B cell (primary cell): ENCODE data around the gene ALOX15. TPM values are rescaled to one million over a fixed set of nuclear protein-coding genes. Genes with fewer than 3 reads are reported as not detected.
"Not testable (repeated sequence)": the region's sequence is repeated elsewhere in the genome, so short reads cannot be mapped to it uniquely, and the experiment has no call there.

Experiments
- ATAC-seq: fragments of 200-7000 bp; cut with Tn5 transposase; one replicate; pipeline ENCODE4 v1.10.0; 2021; ENCODE audit warnings: low read depth, mild to moderate bottlenecking, moderate number of reproducible peaks, moderate library complexity
- CTCF ChIA-PET: fragments of 350-600 bp; sonication (Branson Sonifier 250); formaldehyde crosslinking; loops from one replicate; lab custom pipeline; 2021; ENCODE audit warnings: antibody characterized with exemption, inconsistent platforms; lab: Charles Lee
- POLR2A ChIA-PET: fragments of 350-600 bp; sonication (Branson Sonifier 250); formaldehyde crosslinking; loops from one replicate; lab custom pipeline; 2021; ENCODE audit warnings: antibody characterized with exemption; lab: Charles Lee
- DNase-seq: peaks from one replicate; pipeline ENCODE4 v3.0.0; 2013
- H2AFZ ChIP-seq: 2 replicates; pipeline ENCODE4 v1.6.1; 2012; ENCODE audit warnings: mild to moderate bottlenecking, low read depth, low read length; ENCODE audit not compliant: insufficient read depth, poor library complexity, severe bottlenecking
- H3K27ac ChIP-seq, 2 donors: 1 replicate in 1 of 2; 2 replicates in 1 of 2; pipeline ENCODE4 v1.5.1; 2012 to 2013; ENCODE audit warnings: low read length in 2 of 2, mild to moderate bottlenecking in 2 of 2, moderate library complexity in 1 of 2
- H3K27me3 ChIP-seq, 4 experiments: fragments of 200-600 bp in 1 of 4; sonication (generic) in 1 of 4; replicated peaks in 1 of 4; 1 replicate in 2 of 4; 2 replicates in 2 of 4; pipeline versions ENCODE4 v1.6.1 to v1.7.0; 2013 to 2016; ENCODE audit warnings: low read length in 3 of 4, mild to moderate bottlenecking in 2 of 4, mixed read lengths in 1 of 4, moderate library complexity in 1 of 4; ENCODE audit not compliant: insufficient read depth in 4 of 4, control insufficient read depth in 3 of 4; ENCODE audit errors: control extremely low read depth in 1 of 4
- H3K36me3 ChIP-seq, 2 experiments: replicated peaks in 1 of 2; 1 replicate in 1 of 2; 2 replicates in 1 of 2; pipeline versions ENCODE4 v1.6.1 to v1.7.1; 2013; ENCODE audit warnings: low read length in 1 of 2; ENCODE audit not compliant: insufficient read depth in 2 of 2, control insufficient read depth in 1 of 2; ENCODE audit errors: control extremely low read depth in 1 of 2, extremely low read depth in 1 of 2
- H3K4me1 ChIP-seq, 2 donors: fragments of 200-600 bp in 1 of 2; sonication (generic) in 1 of 2; 1 replicate in 1 of 2; 2 replicates in 1 of 2; pipeline versions ENCODE4 v1.5.1 to v1.6.1; 2013 to 2017; ENCODE audit warnings: low read length in 2 of 2; ENCODE audit not compliant: control insufficient read depth in 2 of 2, insufficient read depth in 2 of 2
- H3K4me2 ChIP-seq: replicated peaks from 2 replicates; pipeline ENCODE3; 2012; ENCODE audit warnings: mild to moderate bottlenecking, low read depth, low read length; ENCODE audit not compliant: poor library complexity, severe bottlenecking
- H3K4me3 ChIP-seq, 5 experiments: fragments of 200-600 bp in 1 of 5; sonication (generic) in 1 of 5; 1 replicate in 3 of 5; 2 replicates in 2 of 5; pipeline versions ENCODE4 v1.5.1 to v1.7.0; 2011 to 2016; ENCODE audit warnings: low read length in 4 of 5, mild to moderate bottlenecking in 4 of 5, low read depth in 2 of 5, control low read depth in 1 of 5, moderate library complexity in 1 of 5; ENCODE audit not compliant: insufficient read depth in 1 of 5; ENCODE audit errors: control extremely low read depth in 1 of 5, extremely low read depth in 1 of 5
- H3K79me2 ChIP-seq: fragments of 200-600 bp; sonication (generic); one replicate; pipeline ENCODE4 v1.6.0; 2016; ENCODE audit warnings: low read length; ENCODE audit not compliant: control insufficient read depth, insufficient read depth
- H3K9ac ChIP-seq: fragments of 200-600 bp; sonication (generic); 2 replicates; pipeline ENCODE4 v1.6.1; 2017; ENCODE audit warnings: mild to moderate bottlenecking, low read length, moderate library complexity
- H3K9me3 ChIP-seq, 3 donors: one replicate each; pipeline versions ENCODE4 v1.6.1 to v1.7.1; 2013; ENCODE audit warnings: low read length in 2 of 3; ENCODE audit not compliant: control insufficient read depth in 2 of 3, insufficient read depth in 1 of 3; ENCODE audit errors: control extremely low read depth in 1 of 3
- H4K20me1 ChIP-seq: 2 replicates; pipeline ENCODE4 v1.6.0; 2012; ENCODE audit warnings: mild to moderate bottlenecking, low read length; ENCODE audit not compliant: insufficient read depth, control insufficient read depth, poor library complexity, severe bottlenecking
- H3K27ac Mint-ChIP-seq: one replicate; pipeline ENCODE4 v1.8.0; 2021; ENCODE audit warnings: mixed read lengths
- H3K27me3 Mint-ChIP-seq: one replicate; pipeline ENCODE4 v1.8.0; 2021; ENCODE audit warnings: mixed read lengths
- H3K4me1 Mint-ChIP-seq: one replicate; pipeline ENCODE4 v1.8.0; 2021; ENCODE audit warnings: mixed read lengths
- H3K4me3 Mint-ChIP-seq: one replicate; pipeline ENCODE4 v1.8.0; 2021; ENCODE audit warnings: mixed read lengths
- H3K9me3 Mint-ChIP-seq: one replicate; pipeline ENCODE4 v1.8.0; 2022; ENCODE audit warnings: mixed read lengths; ENCODE audit not compliant: insufficient read depth
- EZH2 ChIP-seq: IDR thresholded peaks from 2 replicates; pipeline ENCODE4 v1.6.1; 2012; ENCODE audit warnings: borderline replicate concordance, low read depth, mild to moderate bottlenecking, moderate library complexity, low read length; ENCODE audit not compliant: insufficient read depth, poor library complexity, severe bottlenecking
- WGBS: methylation state at CpG from one replicate; pipeline ENCODE4 v1.1.5; 2013; ENCODE audit warnings: missing lambda C conversion rate; ENCODE audit not compliant: insufficient coverage; 5-methylcytosine and 5-hydroxymethylcytosine counted together
- intact Hi-C: fragments of 100-400 bp; cut with micrococcal nuclease; formaldehyde crosslinking; loops from one replicate; pipeline ENCODE4 v1.10.0; 2022
- polyA plus RNA-seq: library from polyadenylated mRNA; depleted of rRNA; stranded (reverse); fragments of >200 nt; gene quantifications from 2 replicates; pipeline ENCODE4 v1.2.3, GENCODE V29; 2012
- total RNA-seq, 2 donors: library from RNA; stranded (reverse); fragments of 120-200 nt in 1 of 2; gene quantifications; 1 replicate in 1 of 2; 2 replicates in 1 of 2; pipeline versions ENCODE4 v1.2.3 to v1.2.4, GENCODE V29; 2013 to 2022
- TF ChIP-seq, protein P1 (sequence below): fragments of 200-600 bp; IDR thresholded peaks from one replicate; pipeline ENCODE4 v1.8.0; 2022; ENCODE audit warnings: antibody characterized with exemption, mild to moderate bottlenecking

Gene ALOX15
- total and polyA plus RNA-seq, 2 donors (not counting 1 experiment from before 2014, with no cell fraction given): 0.10 TPM; not detected in 1

DNA sequence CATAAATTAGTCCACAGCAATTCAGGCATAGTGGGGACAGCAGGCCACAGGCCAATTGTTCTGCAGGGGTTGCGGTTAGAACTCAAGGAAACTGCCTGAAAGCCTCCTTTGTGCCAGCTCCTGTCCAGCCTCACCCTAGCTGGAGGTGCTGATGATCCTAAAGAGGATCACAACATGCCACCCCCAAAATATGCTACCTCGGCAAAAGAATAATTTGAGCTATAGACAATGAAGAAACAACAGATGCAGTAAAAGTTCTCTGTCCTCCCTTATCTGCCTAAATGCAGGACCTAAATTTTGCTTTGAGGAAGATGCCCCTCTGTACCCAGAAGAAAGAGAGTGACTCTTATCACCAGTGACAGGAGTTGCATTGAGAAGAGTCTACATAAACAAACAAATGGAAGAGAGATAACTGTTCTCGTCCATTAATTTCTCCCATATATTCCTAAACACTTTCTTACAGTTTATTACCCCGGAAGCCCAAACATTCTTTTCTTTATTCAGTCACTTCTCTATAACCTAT, 14.7 kb downstream of the ALOX15 start:
- Histone ChIP-seq H3K36me3 (no peaks in the 10 kb centered on the region), H3K9me3 (peaks cover 3 to 9% (median 7%) of the 10 kb centered on the region in 3 donors), H3K27me3 (peaks cover 0 to 4% (median 1%) of the 10 kb centered on the region in 4 experiments), H3K4me1 (no peaks in the 10 kb centered on the region), H3K9ac (no peak overlapping the region), H3K79me2 (no peaks in the 10 kb centered on the region), H2AFZ (no peak overlapping the region), H3K4me3 (no peak overlapping the region), H3K4me2 (no peak overlapping the region), H4K20me1 (no peaks in the 10 kb centered on the region), H3K27ac (no peak overlapping the region)
- DNase-seq (no peak), ATAC-seq (no peak)
- intact Hi-C loops: loop anchor here (1.0 kb wide), 1 partner anchor 60 kb away; no protein-coding TSS in a partner anchor
- CTCF ChIA-PET: interaction anchor here (1.0 to 6.3 kb wide), 5 partner anchors 10 to 174 kb away, joined by 3 to 65 read pairs (median 4); no protein-coding TSS in a partner anchor
- no peak overlapping the region for H3K4me3 Mint-ChIP-seq
- peaks cover 4% of the 10 kb centered on the region for H3K27me3 Mint-ChIP-seq
- no CpG with 5 or more reads among the region's 4 CpGs for WGBS
- H3K9me3 Mint-ChIP-seq: no peaks in the 10 kb centered on the region
- TF ChIP-seq EZH2: no peak
- TF ChIP-seq, protein P1, sequence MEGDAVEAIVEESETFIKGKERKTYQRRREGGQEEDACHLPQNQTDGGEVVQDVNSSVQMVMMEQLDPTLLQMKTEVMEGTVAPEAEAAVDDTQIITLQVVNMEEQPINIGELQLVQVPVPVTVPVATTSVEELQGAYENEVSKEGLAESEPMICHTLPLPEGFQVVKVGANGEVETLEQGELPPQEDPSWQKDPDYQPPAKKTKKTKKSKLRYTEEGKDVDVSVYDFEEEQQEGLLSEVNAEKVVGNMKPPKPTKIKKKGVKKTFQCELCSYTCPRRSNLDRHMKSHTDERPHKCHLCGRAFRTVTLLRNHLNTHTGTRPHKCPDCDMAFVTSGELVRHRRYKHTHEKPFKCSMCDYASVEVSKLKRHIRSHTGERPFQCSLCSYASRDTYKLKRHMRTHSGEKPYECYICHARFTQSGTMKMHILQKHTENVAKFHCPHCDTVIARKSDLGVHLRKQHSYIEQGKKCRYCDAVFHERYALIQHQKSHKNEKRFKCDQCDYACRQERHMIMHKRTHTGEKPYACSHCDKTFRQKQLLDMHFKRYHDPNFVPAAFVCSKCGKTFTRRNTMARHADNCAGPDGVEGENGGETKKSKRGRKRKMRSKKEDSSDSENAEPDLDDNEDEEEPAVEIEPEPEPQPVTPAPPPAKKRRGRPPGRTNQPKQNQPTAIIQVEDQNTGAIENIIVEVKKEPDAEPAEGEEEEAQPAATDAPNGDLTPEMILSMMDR: no peak
- no peaks in the 10 kb centered on the region for H3K4me1 Mint-ChIP-seq
- H3K27ac Mint-ChIP-seq: no peak overlapping the region
- POLR2A ChIA-PET: no interaction called here

DNA sequence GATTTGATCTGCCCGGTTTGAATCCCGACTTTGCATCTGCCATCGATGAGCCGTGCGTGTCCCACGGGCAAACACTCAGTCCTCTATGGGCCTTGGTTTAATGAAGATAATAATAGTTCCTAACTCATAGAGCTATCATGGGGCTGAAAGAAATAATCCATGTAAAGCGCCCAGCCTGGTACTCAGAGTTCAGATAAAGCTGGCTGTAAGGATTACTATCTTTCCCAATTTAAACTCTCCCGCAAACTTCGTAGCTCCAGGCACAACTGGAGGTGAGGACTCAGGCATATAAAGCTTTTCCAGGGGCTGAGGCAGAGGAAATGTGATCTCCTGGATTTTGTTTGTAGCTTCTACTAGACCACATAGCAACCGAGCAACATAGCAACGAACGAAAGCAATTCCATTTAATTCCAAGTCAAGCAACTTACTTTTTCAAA, 16.3 kb downstream of the ALOX15 start:
- DNase-seq (no peak), ATAC-seq (no peak)
- intact Hi-C loops: no loop called here
- H3K4me3 ChIP-seq: no peak overlapping the region
- CTCF ChIA-PET: interaction anchor here (0.6 to 6.3 kb wide), 12 partner anchors 11 to 265 kb away, joined by 3 to 65 read pairs (median 4); no protein-coding TSS in a partner anchor
- H3K4me1 Mint-ChIP-seq: no peaks in the 10 kb centered on the region
- H3K9me3 Mint-ChIP-seq: no peaks in the 10 kb centered on the region
- H3K9ac ChIP-seq: no peak overlapping the region
- H3K27ac Mint-ChIP-seq: no peak overlapping the region
- no peaks in the 10 kb centered on the region for H3K4me1 ChIP-seq
- H3K36me3 ChIP-seq: no peaks in the 10 kb centered on the region
- WGBS: no CpG with 5 or more reads among the region's 12 CpGs
- H2AFZ ChIP-seq: no peak overlapping the region
- H3K27me3 Mint-ChIP-seq: peaks cover 4% of the 10 kb centered on the region
- H3K4me3 Mint-ChIP-seq: no peak overlapping the region
- no peak overlapping the region for H3K4me2 ChIP-seq
- peaks cover 3 to 9% (median 8%) of the 10 kb centered on the region in 3 donors for H3K9me3 ChIP-seq
- no peaks in the 10 kb centered on the region for H4K20me1 ChIP-seq
- POLR2A ChIA-PET: no interaction called here
- H3K27me3 ChIP-seq: peaks cover 0 to 4% (median 1%) of the 10 kb centered on the region in 4 experiments
- no peak overlapping the region for H3K27ac ChIP-seq
- H3K79me2 ChIP-seq: no peaks in the 10 kb centered on the region
- TF ChIP-seq, protein P1: no peak
- no peak for TF ChIP-seq EZH2

DNA sequence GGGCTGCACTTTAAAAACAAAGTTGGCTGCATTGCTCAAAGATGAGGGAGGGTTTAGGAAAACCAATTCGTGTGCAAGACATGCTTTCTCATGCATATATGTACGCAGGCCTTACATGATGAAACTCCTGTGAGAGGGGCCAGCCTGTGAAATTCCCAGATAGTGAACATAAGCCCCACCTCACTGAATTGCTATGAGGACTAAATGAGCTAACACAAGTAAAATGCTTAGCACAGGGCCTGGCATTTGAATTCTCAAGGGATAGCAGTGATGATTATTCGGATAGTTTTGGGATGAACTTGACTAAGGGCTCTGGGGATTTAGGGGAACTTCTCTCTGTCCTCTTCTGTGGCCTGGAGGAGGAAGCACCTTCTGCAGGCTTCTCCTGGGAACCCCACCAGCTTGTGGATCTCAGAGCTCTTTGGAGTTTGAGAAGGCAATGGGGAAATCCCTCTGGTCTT, 17.0 kb downstream of the ALOX15 start:
- H3K9me3 ChIP-seq, H4K20me1 ChIP-seq, H3K27me3 Mint-ChIP-seq, H3K27me3 ChIP-seq, H2AFZ ChIP-seq, ATAC-seq, intact Hi-C loops, H3K9me3 Mint-ChIP-seq, H3K79me2 ChIP-seq, H3K27ac ChIP-seq, H3K9ac ChIP-seq, DNase-seq, H3K27ac Mint-ChIP-seq, POLR2A ChIA-PET, H3K36me3 ChIP-seq, H3K4me3 Mint-ChIP-seq, H3K4me2 ChIP-seq, H3K4me3 ChIP-seq, H3K4me1 ChIP-seq, H3K4me1 Mint-ChIP-seq: not testable (repeated sequence)
- CTCF ChIA-PET: interaction anchor here (0.6 to 6.3 kb wide), 7 partner anchors 12 to 208 kb away, joined by 3 to 65 read pairs (median 4); no protein-coding TSS in a partner anchor
- WGBS: 75% methylated on average over 3 of the region's 3 CpGs
